Mucosa of stomach (tissue), 1 donor: Measurements from ENCODE around the gene SLC34A2.

Experiments
- H3K27me3 ChIP-seq: one replicate; pipeline ENCODE4 v1.7.0; 2013; ENCODE audit warnings: mild to moderate bottlenecking, low read length; ENCODE audit not compliant: control insufficient read depth, insufficient read depth
- H3K36me3 ChIP-seq: one replicate; pipeline ENCODE4 v1.7.0; 2013; ENCODE audit warnings: low read length; ENCODE audit not compliant: control insufficient read depth, insufficient read depth
- H3K4me1 ChIP-seq: one replicate; pipeline ENCODE4 v1.7.0; 2013; ENCODE audit warnings: mild to moderate bottlenecking, low read length; ENCODE audit not compliant: control insufficient read depth, insufficient read depth
- H3K4me3 ChIP-seq: one replicate; pipeline ENCODE4 v1.7.0; 2013; ENCODE audit warnings: low read length
- H3K9ac ChIP-seq: one replicate; pipeline ENCODE4 v1.7.0; 2013; ENCODE audit warnings: mild to moderate bottlenecking, low read length, moderate library complexity
- H3K9me3 ChIP-seq: one replicate; pipeline ENCODE4 v1.7.0; 2013; ENCODE audit warnings: mild to moderate bottlenecking, low read length, moderate library complexity; ENCODE audit not compliant: control insufficient read depth
- donor health status: Pancreatic carcinoma.

SLC34A2 gene

DNA sequence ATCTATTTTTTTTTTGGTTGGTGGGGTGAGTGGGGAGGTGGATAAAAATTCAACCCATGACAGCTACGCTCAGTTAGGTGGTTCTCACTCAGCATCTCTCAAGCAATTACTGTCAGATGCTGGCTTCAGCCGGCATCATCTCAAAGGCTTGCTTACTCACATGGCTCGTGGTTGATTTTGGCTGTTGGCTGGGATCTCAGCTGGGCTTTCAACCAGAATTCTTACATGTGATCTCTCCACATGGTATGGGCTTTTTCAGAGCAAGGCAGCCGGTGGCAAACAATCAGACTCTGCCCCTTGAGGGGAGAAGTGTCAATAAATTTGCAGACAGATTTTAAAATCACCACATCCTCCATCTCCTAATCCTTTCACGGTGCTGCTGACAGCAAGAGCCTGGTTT, 47.2 kb downstream of the SLC34A2 start:
- Histone ChIP-seq H3K4me1 (no peaks in the 10 kb centered on the region), H3K4me3 (no peak overlapping the region), H3K27me3 (no peaks in the 10 kb centered on the region), H3K9ac (no peak overlapping the region), H3K36me3 (no peaks in the 10 kb centered on the region), H3K9me3 (no peaks in the 10 kb centered on the region)

- no peaks in the 10 kb centered on the region for H3K36me3 ChIP-seq
- no peak overlapping the region for H3K9ac ChIP-seq
- H3K9me3 ChIP-seq = no peaks in the 10 kb centered on the region
- no peaks in the 10 kb centered on the region for H3K27me3 ChIP-seq
- no peak overlapping the region for H3K4me3 ChIP-seq
- no peaks in the 10 kb centered on the region for H3K4me1 ChIP-seq
Measured at GRCh38 chr4:25703731-25704388, 48.2 kb downstream of the SLC34A2 start.

- Histone ChIP-seq H3K4me1 (no peaks in the 10 kb centered on the region), H3K9ac (no peak overlapping the region), H3K27me3 (no peaks in the 10 kb centered on the region), H3K9me3 (no peaks in the 10 kb centered on the region), H3K36me3 (no peaks in the 10 kb centered on the region), H3K4me3 (no peak overlapping the region)
Measured at GRCh38 chr4:25704516-25704915, 48.9 kb downstream of the SLC34A2 start.

- H3K9me3 ChIP-seq = no peaks in the 10 kb centered on the region
- no peaks in the 10 kb centered on the region for H3K4me1 ChIP-seq
- H3K27me3 ChIP-seq = no peaks in the 10 kb centered on the region
- no peaks in the 10 kb centered on the region for H3K36me3 ChIP-seq
- H3K4me3 ChIP-seq = no peak overlapping the region
- no peak overlapping the region for H3K9ac ChIP-seq
Measured at GRCh38 chr4:25710637-25711036, 55.0 kb downstream of the SLC34A2 start.

GRCh38 chr4:25712611-25713010, 57.0 kb downstream of the SLC34A2 start:
- Histone ChIP-seq H3K4me3 (no peak overlapping the region), H3K9ac (no peak overlapping the region), H3K36me3 (no peaks in the 10 kb centered on the region), H3K4me1 (no peaks in the 10 kb centered on the region), H3K9me3 (no peaks in the 10 kb centered on the region), H3K27me3 (no peaks in the 10 kb centered on the region)

DNA sequence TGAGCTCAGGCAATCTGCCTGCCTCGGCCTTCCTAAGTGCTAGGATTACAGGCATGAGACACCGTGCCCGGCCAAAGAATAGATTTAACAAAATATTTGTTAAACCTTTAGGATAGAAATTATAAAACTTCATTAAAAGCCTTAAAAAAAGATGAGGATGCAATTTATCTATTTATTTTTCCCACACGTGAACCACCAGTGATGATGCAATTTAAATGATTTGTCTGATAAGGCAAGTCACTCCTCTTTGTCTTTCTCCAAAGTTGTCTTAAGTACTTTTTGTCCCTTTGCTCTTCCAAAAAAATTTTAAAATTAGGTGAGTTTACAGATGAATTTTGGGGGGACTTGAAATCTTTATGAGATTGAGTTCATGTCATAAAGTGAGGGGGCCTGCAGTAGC, 58.2 kb downstream of the SLC34A2 start:
- H3K4me3 ChIP-seq = no peak overlapping the region
- H3K9me3 ChIP-seq = no peaks in the 10 kb centered on the region
- H3K9ac ChIP-seq = no peak overlapping the region
- no peaks in the 10 kb centered on the region for H3K36me3 ChIP-seq
- no peaks in the 10 kb centered on the region for H3K4me1 ChIP-seq
- no peaks in the 10 kb centered on the region for H3K27me3 ChIP-seq

GRCh38 chr4:25722964-25723363, 67.3 kb downstream of the SLC34A2 start:
- no peaks in the 10 kb centered on the region for H3K27me3 ChIP-seq
- no peak overlapping the region for H3K9ac ChIP-seq
- no peak overlapping the region for H3K4me3 ChIP-seq
- no peaks in the 10 kb centered on the region for H3K9me3 ChIP-seq
- no peaks in the 10 kb centered on the region for H3K36me3 ChIP-seq
- no peaks in the 10 kb centered on the region for H3K4me1 ChIP-seq

DNA sequence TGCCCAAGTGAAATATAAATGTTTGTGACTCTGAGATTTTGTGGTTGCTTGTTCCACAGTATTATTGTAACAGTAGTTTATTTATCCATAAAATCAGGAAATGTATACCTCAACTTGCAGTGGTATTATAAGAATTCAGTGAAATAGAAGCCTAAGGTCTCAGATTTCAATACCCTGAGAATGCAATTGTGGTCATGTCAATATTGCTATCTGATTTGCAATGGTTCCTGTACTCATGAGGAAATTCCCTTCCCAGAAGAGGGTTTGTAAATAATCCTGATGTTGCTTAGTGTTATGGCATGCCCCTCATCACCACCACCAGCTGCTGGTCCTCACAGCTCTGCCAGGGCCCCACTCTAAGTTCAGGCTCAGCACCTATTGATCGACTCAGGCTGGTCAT, 67.8 kb downstream of the SLC34A2 start:
- Histone ChIP-seq H3K27me3 (no peaks in the 10 kb centered on the region), H3K9ac (no peak overlapping the region), H3K36me3 (no peaks in the 10 kb centered on the region), H3K4me3 (no peak overlapping the region), H3K4me1 (no peaks in the 10 kb centered on the region), H3K9me3 (no peaks in the 10 kb centered on the region)

DNA sequence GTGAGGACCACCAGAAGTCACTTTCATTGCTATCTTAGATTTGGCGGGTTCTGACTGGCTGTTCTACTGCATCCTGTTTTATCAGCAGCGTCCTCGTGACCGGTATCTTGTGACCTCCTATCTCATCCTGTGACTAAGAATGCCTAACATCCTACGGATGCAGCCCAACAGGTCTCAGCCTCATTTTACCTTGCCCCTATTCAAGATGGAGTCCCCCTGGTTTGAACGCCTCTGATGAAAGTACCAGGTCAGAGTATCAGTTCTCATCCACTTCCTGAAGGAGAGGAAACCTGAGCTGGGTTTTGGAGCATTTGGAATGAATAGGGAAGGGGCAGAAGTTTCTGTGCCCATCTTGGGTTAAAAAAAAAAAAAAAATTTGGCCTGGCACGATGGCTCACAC, 70.2 kb downstream of the SLC34A2 start:
- Histone ChIP-seq H3K9me3 (no peaks in the 10 kb centered on the region), H3K4me3 (no peak overlapping the region), H3K4me1 (no peaks in the 10 kb centered on the region), H3K9ac (no peak overlapping the region), H3K36me3 (no peaks in the 10 kb centered on the region), H3K27me3 (no peaks in the 10 kb centered on the region)

DNA sequence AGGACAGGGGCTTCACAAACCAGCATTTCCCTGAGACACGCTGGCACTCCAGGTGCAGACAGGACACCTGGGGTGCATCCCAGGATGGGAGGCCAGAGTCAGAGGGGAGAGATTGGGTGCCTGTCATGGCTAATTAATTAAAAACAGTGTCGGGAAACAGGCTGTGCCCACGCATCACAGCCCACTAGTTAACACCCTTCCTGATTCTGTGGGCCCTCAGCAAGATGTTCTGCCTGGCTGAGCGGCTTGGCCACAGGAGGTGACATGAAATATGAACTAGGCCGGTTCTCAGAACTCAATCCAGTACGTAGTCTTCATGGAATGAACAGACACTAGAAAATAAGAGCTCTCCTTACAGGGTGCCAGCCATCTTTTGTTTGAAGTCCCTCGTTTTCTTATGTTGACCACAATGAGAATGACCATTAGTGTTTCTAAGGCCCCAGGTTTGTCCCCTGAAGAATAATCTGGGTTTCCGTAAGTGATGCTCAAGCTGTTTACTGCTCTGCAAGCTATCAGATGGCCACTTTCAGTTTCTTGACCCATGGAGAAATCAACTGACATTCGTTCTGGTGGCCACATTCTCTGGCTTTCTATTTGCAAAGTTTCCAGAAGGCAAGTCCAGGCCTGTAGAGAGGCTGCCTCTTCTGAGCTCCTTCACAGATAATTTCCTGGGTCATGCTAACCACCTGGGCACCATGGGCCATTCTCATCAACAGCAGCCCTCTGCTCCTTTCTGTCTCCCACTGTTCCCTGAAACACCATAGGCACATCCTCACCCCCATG, 72.3 kb downstream of the SLC34A2 start:
- Histone ChIP-seq H3K36me3 (no peaks in the 10 kb centered on the region), H3K9ac (no peak overlapping the region), H3K4me1 (no peaks in the 10 kb centered on the region), H3K4me3 (no peak overlapping the region), H3K27me3 (no peaks in the 10 kb centered on the region), H3K9me3 (no peaks in the 10 kb centered on the region)
